ENCODE data around the gene TM4SF1. TPM values are rescaled to one million over a fixed set of nuclear protein-coding genes. Genes with fewer than 3 reads are reported as not detected.

TM4SF1 gene
- total RNA-seq, 4 donors from 2014 or later: 21.3 to 109 (median 32.3) TPM

DNA sequence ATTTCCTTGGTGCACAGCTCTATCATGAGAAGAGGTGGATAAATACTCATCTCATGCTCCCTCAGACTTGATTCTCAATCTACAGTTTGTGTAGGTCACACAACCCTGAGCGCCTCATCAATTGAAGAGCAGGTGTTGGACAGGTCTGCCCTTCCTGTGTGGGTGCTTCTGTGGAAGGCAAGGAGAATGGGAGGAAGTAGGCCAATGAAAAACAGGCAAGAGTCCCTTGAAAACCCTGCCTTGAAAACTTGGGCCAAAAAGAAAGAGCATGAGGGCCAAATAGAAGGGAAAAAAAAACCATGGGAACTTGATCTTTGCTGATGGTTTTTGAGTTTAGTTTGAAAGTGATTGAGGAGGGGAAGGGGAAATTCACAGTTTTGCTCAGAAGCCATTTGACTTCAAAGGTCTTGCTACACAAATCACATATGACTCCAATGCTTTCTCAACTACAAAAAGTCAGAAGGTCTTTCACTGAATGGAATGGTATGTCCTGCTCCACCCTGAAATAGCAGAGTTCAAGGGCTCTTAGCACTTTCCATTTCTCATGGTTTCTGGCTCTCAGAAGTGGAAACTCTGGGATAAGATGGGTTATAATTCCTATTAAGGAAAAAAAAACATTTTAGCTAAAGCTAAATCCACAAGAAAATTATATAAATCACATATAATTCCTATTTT lies 37.2 kb upstream of the TM4SF1 start:
- no peaks in the 10 kb centered on the region for H3K4me1 ChIP-seq
- no peak for DNase-seq
- intact Hi-C loops (cut with DNase I; ENCODE audit: low total_unique reads): no loop called here
- H3K27me3 ChIP-seq: no peaks in the 10 kb centered on the region
- in situ Hi-C loops (cut with MboI; ENCODE audit: low pct_ligation_motif_present in 1 of 4, low pct_unique_long_range_greater_than_20kb in 1 of 4, low sequenced_read_pairs in 3 of 4): no loop called here
- H3K36me3 ChIP-seq: no peaks in the 10 kb centered on the region
- no peak overlapping the region for H3K27ac ChIP-seq
- TF ChIP-seq POLR2A (IDR thresholded peaks at IDR 0.05): no peak
- TF ChIP-seq POLR2AphosphoS5 (IDR thresholded peaks at IDR 0.05): no peak
- TF ChIP-seq, protein P1, sequence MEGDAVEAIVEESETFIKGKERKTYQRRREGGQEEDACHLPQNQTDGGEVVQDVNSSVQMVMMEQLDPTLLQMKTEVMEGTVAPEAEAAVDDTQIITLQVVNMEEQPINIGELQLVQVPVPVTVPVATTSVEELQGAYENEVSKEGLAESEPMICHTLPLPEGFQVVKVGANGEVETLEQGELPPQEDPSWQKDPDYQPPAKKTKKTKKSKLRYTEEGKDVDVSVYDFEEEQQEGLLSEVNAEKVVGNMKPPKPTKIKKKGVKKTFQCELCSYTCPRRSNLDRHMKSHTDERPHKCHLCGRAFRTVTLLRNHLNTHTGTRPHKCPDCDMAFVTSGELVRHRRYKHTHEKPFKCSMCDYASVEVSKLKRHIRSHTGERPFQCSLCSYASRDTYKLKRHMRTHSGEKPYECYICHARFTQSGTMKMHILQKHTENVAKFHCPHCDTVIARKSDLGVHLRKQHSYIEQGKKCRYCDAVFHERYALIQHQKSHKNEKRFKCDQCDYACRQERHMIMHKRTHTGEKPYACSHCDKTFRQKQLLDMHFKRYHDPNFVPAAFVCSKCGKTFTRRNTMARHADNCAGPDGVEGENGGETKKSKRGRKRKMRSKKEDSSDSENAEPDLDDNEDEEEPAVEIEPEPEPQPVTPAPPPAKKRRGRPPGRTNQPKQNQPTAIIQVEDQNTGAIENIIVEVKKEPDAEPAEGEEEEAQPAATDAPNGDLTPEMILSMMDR (IDR thresholded peaks at IDR 0.05): no peak
- no peak for TF ChIP-seq EP300 (IDR thresholded peaks at IDR 0.05; ENCODE audit: low read depth)
- no peaks in the 10 kb centered on the region for H3K9me3 ChIP-seq
- H3K4me3 ChIP-seq: no peak overlapping the region
- WGBS, 2 donors (ENCODE audit: low coverage in 1 of 2): 96 to 100% methylated on average over 1 of the region's 1 CpG

DNA sequence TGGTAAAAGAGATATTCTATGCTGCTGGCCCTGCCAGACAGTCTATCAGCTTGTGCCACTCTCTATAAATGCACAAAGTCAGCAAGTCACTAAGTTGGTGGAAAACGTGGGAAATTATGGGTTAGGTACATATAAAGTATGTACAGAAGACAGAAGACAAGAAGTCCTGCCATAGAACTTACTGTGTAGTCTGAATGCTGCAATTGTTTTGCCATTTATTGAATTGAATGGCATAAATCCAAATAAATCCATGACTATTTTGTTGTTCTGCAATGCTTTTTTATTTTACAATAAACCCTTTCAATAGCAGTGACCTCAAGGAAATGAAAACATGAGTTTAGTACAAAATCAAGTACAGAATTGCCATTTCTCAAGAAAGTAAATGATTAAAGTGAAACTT lies 34.1 kb upstream of the TM4SF1 start:
- H3K4me3 ChIP-seq: no peak overlapping the region
- no peaks in the 10 kb centered on the region for H3K4me1 ChIP-seq
- H3K9me3 ChIP-seq: no peaks in the 10 kb centered on the region
- TF ChIP-seq POLR2A (IDR thresholded peaks at IDR 0.05) (no peak), EP300 (IDR thresholded peaks at IDR 0.05; ENCODE audit: low read depth) (no peak), POLR2AphosphoS5 (IDR thresholded peaks at IDR 0.05) (no peak)
- TF ChIP-seq, protein P1 (IDR thresholded peaks at IDR 0.05): no peak
- intact Hi-C loops (cut with DNase I; ENCODE audit: low total_unique reads): no loop called here
- in situ Hi-C loops (cut with MboI; ENCODE audit: low pct_ligation_motif_present in 1 of 4, low pct_unique_long_range_greater_than_20kb in 1 of 4, low sequenced_read_pairs in 3 of 4): no loop called here
- no peaks in the 10 kb centered on the region for H3K36me3 ChIP-seq
- WGBS, 2 donors (ENCODE audit: low coverage in 1 of 2): 17 to 38% methylated on average over 1 of the region's 1 CpG
- H3K27me3 ChIP-seq: no peaks in the 10 kb centered on the region
- no peak for DNase-seq
- H3K27ac ChIP-seq: no peak overlapping the region

DNA sequence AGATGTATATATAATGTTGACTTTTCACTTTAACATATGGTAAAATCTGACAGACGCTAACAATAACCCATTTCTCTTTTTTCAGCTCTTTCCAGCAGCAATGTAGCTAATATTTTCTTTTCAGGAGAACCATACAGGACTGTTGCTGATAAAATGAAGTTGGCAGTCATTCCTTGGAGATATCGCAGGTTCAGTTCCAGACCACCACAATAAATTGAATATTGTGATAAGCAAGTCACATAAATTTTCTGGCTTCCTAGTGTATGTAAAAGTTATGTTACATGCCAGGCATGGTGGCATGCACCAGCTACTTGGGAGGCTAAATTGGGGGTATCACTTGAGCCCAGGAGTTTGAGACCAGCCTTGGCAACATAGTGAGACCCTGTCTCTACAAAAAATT lies 31.9 kb upstream of the TM4SF1 start:
- intact Hi-C loops (cut with DNase I; ENCODE audit: low total_unique reads): no loop called here
- Histone ChIP-seq H3K9me3 (no peaks in the 10 kb centered on the region), H3K36me3 (no peaks in the 10 kb centered on the region), H3K27me3 (no peaks in the 10 kb centered on the region), H3K4me3 (no peak overlapping the region), H3K27ac (no peak overlapping the region), H3K4me1 (no peaks in the 10 kb centered on the region)
- TF ChIP-seq, protein P1 (IDR thresholded peaks at IDR 0.05): no peak
- TF ChIP-seq POLR2A (IDR thresholded peaks at IDR 0.05): no peak
- 75 to 86% methylated on average over 2 of the region's 2 CpGs for WGBS, 2 donors (ENCODE audit: low coverage in 1 of 2)
- no peak for DNase-seq
- in situ Hi-C loops (cut with MboI; ENCODE audit: low pct_ligation_motif_present in 1 of 4, low pct_unique_long_range_greater_than_20kb in 1 of 4, low sequenced_read_pairs in 3 of 4): no loop called here

DNA sequence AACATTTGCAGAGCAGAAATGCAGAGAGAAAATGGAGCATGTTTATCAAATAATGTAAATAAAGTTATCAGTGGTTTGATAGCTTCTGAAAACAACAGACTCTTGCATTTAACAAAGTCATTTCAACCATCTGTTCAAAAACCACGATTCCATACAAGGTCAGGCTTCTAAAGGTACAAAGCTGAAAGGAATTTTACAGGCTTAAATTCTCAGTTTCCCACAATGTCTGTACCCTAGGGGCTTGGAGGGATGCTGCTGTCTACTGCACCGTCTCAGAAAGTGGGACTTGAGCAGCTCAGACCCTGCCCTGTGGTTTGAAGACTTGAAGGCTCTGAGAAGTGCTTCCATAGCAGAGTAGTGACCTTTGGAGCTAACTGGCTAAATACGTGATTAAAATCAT lies 30.4 kb upstream of the TM4SF1 start:
- Histone ChIP-seq H3K4me3 (no peak overlapping the region), H3K36me3 (no peaks in the 10 kb centered on the region), H3K27ac (no peak overlapping the region), H3K9me3 (no peaks in the 10 kb centered on the region), H3K27me3 (no peaks in the 10 kb centered on the region), H3K4me1 (no peaks in the 10 kb centered on the region)
- DNase-seq: no peak
- in situ Hi-C loops (cut with MboI; ENCODE audit: low pct_ligation_motif_present in 1 of 4, low pct_unique_long_range_greater_than_20kb in 1 of 4, low sequenced_read_pairs in 3 of 4) (no loop called here), intact Hi-C loops (cut with DNase I; ENCODE audit: low total_unique reads) (no loop called here)
- TF ChIP-seq POLR2AphosphoS5 (IDR thresholded peaks at IDR 0.05): no peak
- TF ChIP-seq POLR2A (IDR thresholded peaks at IDR 0.05): no peak
- TF ChIP-seq, protein P1 (IDR thresholded peaks at IDR 0.05): no peak
- no peak for TF ChIP-seq EP300 (IDR thresholded peaks at IDR 0.05; ENCODE audit: low read depth)
- WGBS, 2 donors (ENCODE audit: low coverage in 1 of 2): 28 to 44% methylated on average over 3 of the region's 3 CpGs

All from transverse colon (tissue), 4 donors.